Testis (tissue), 2 donors: ENCODE measurements around the gene SSR4.

Source experiments
- CTCF ChIP-seq, 3 experiments: fragments of 450-650 bp in 2 of 3; fragments of 200-600 bp in 1 of 3; sonication (generic) in 1 of 3; IDR thresholded peaks; one replicate each; pipeline ENCODE4 v1.5.1; 2016 to 2019; ENCODE audit warnings: antibody characterized with exemption in 3 of 3, mild to moderate bottlenecking in 2 of 3, moderate library complexity in 1 of 3
- POLR2A ChIP-seq: fragments of 450-650 bp; IDR thresholded peaks from one replicate; pipeline ENCODE4 v1.6.1; 2017; ENCODE audit warnings: antibody characterized with exemption, mild to moderate bottlenecking, moderate library complexity

GRCh38 chrX:153783378-153784013 is 11.0 kb upstream of the SSR4 start:
- TF ChIP-seq CTCF (IDR thresholded peaks at IDR 0.05) (no peak), POLR2A (no peak)
